Right lobe of liver (tissue), 4 donors: ENCODE results near the gene TMEM232.

ENCODE experiments used
- CTCF ChIP-seq, 4 donors: fragments of 200-600 bp in 3 of 4; fragments of 450-650 bp in 1 of 4; IDR thresholded peaks; one replicate each; pipeline versions ENCODE4 v1.5.1 to v1.8.0; 2016 to 2022; ENCODE audit warnings: antibody characterized with exemption in 4 of 4, mild to moderate bottlenecking in 2 of 4
- POLR2A ChIP-seq: fragments of 450-650 bp; IDR thresholded peaks from one replicate; pipeline ENCODE4 v1.6.1; 2017; ENCODE audit warnings: antibody characterized with exemption, mild to moderate bottlenecking
- donor health status: DM: no; HTN: no; CAD: no.
- donor health status: DM: no; HTN: no; CAD: no.
- donor health status: DM: no; HTN: yes; CAD: no.

- TF ChIP-seq POLR2A (no peak), CTCF (IDR thresholded peaks at IDR 0.05) (no peak)
Observed at GRCh38 chr5:110478895-110479294, 247.6 kb downstream of the TMEM232 start.
